HG02938 (cell line): Measurements from ENCODE around the gene OSBP.

ENCODE experiments used
- ATAC-seq: cut with Tn5 transposase; IDR thresholded peaks from one replicate; pipeline ENCODE4 v1.9.1; 2021; ENCODE audit warnings: mild to moderate bottlenecking, moderate library complexity; ENCODE audit not compliant: unreplicated experiment

Gene OSBP

DNA sequence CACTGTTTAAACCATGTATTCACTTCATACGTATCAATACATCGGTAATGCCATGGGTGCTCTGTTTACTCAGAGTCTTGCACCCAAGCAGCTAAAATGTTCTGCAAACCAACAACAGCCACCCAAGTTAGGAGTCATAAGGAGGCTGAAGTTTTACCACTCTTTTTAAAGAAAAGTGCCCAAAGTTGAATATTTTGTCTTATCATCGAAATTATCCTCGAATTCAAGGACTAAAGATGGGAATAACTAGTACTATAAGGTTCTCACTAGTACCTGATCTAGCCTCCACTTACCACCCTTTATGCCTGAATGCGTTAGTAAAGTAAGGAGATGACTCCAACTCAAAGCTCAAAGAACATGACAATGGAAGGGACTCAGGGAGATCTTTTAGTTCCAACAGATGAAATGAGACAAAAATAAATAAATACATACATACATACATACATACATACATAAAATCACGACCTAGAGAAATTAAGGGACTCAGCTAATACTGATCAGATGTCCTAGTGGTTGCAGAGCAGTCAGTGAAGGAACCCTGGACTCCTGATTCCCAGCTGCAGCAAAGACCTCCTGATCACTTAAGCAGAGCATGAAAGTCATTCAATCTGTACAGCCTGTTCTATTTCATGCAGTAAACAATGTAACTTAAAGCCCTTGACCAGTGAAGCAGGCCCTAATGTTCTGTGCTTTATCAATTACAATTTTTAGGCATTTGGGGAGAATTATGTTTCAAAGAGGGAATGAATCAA is 7.7 kb downstream of the OSBP start:
- ATAC-seq, result no peak

DNA sequence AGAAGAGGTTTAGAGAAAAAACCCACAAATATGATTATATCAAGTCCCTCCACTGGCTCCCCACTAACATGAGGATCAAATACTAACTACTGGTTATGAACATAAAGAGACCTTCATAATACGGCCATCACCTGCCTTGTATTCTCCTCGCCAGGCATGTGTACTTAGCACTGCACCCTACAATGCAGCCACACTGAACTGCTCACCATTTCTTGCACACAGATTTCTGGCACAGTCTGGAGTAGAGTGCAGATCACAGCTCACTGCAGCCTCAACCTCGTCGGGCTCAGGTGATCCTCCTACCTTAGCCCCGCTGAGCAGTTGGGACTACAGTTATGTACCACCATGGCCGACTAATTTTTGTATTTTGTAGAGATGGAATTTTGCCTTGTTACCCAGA is 13.1 kb downstream of the OSBP start:
- no peak for ATAC-seq

DNA sequence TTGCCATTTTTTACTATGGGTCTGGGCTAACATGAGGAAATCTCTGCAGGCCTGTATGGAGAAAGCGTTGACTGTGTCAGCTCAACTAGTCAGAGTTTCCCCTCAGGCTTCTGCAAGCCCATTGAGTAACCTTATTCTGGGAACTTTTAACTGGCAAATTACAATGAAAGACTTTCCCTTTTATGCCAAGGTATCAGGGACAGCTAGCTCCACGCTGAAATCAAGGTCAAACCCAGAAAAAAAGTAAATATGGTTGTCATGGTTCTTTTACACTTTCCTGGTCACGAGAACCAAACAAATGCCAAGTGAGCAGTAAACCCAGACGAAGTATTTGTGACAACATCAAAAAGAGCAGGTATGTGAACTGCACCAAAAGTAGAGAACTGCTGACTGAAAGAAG is 13.8 kb downstream of the OSBP start:
- no peak for ATAC-seq

DNA sequence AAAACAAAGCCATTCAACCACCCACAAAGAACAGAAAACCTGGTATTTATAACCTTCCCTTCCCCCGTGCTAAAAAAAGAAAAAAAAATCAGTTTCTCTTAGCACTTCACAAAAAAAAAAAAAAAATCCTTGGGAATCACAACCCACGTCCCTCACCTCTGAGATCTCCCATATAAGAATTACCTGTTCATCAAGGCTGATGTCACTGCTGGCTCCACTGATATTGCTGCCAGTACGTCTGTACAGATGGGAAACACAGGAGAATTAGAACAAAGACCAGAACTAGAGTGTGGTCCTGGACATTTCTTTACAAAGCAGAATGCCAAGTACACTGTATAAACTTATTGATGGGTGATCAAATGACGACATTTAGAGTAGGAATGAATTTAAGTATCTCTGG is 14.9 kb downstream of the OSBP start:
- no peak for ATAC-seq

DNA sequence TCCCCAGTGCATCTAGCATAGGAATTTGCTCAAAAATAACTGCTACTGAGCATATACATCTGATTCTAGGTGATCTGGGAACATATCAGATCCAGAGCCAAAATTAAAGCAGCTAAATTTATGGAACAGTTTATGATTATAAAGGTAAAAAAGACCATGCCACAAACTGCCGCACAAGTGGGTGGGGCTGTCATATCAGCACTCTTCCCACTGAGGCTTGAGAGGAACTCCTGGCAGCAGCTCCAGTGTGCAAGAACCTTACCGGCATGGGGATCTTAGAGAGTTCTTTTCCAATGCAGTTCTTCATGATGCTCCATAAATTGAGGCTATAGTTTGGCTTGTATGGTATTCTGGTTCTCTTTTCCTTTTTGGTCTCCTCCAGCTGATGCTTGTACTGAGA is 15.3 kb downstream of the OSBP start:
- ATAC-seq, result no peak

DNA sequence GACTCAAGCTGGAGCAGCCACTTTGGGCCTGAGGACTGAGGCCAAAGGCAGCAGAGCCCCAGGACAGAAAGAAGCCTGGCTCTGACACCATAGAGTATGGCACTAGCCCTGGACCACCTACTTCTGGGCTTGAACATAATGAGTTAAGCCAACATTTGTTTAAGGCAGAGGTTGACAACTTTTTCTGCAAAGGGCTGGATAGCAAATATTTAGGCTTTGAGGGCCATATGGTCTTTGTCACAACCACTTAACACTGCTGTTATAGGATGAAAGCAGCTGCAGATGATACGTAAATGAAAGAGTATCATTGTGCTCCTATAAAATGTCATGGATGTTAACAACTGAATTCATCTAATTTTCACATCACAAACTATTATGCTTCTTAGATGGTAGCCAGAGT is 16.6 kb downstream of the OSBP start:
- ATAC-seq, result no peak

DNA sequence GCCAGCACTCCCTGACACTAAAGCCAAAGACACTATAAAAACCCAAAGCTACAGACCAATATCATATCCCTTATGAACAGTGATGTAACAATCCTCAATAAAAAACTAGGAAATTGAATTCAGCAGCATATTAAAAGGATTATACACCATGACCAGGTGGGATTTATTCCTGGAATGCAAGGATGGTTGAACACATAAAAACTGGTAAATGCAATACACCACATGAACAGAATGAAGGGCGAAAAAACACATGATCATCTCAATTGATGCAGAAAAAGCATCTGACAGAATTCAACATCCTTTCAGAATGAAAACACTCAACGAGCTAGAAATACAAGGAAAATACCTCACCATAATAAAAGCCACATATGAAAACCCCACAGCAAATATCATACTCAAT is 31.3 kb downstream of the OSBP start:
- no peak for ATAC-seq

DNA sequence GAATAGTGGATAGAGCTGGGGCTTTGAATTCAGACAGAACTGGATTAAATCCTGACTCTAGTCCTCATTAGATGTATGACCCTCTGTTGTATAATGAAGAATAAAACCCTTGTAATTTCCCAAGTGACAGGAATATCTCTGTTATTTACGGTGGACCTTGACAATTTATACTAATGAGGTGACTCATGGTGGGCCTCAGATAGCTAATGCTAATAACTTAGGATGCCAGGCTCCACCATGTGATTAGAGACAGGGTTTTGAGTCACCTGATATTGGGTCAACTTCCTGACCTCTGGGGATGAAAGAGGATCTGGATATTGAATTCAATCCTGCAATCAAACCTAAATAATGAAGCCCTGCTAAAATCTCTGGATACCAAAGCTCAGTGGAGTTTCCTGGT is 33.6 kb downstream of the OSBP start:
- ATAC-seq, result no peak

DNA sequence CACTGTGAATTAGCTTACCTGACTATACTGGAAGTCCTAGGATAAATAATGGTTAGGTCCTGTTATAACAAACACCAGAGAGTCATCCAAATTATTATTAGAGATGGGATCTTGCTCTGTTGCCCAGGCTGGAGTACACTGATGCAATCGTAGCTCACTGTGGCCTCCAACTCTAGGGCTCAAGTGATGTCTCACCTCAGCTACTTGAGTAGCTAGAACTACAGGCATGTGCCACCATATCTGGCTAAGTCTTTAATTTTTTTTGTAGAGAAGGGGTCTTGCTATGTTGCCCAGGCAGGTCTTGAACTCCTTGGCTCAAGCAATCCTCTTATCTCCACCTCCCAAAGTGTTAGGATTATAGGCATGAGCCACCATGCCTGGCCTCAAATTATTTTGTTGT is 37.2 kb downstream of the OSBP start:
- no peak for ATAC-seq

DNA sequence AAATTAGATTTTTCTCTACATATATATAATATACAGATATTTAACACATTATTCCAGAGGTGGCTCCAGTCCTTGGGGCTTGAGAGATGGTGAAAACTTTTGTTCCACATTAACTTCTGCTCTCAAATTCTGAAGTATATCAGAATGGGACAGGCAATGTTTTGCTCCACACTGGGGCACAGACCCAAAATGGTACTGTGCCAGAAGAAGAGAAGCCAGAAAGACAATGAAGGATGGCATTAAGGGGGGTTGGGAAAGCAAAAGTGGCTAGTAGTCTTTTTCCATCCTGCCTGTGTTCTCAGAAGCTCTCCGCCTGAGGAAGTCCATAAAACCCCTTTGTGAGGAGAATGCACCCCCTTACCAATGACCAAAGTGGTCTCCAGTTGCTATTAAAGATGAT is 40.1 kb downstream of the OSBP start:
- ATAC-seq, result no peak

DNA sequence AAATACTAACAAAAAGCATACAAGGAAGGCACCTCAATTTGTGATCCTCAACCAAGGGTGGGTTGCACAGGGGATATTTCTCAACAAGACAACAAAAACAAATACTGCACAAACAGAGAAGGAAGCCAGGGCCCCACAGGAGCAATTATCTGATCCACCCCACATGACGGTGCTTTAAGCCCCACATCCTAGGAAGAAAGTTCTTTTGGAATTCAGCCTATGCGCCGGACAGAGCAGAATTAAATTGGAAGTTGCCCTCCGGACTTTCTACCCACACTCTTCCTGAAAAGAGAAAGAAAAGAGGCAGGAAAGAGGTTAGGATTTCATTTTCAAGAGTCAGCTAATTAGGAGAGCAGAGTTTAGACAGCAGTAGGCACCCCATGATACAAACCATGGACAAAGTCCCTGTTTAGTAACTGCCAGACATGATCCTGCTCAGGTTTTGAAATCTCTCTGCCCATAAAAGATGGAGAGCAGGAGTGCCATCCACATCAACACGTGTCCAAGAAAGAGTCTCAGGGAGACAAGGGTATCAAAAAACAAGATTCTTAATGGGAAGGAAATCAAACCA is 40.6 kb downstream of the OSBP start:
- no peak for ATAC-seq

DNA sequence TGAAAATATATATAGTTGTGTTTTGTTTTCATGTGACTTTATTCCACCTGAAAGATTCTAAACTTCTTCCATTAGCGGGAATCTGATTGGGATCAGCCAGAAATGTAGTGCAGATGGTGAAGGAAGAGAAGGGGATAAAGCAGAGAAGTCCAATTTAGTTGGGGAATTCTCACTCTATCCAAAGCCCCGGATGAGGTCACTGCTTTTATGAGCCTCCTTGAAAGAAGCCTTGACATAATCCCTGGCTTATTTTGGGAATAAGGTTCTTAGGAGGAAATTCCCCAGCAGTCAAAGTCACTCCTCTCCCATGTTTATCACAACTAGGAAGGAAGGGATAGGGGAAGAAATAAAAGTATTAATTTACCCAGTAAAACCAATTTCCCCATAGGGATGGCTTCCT is 41.1 kb downstream of the OSBP start:
- ATAC-seq, result no peak

DNA sequence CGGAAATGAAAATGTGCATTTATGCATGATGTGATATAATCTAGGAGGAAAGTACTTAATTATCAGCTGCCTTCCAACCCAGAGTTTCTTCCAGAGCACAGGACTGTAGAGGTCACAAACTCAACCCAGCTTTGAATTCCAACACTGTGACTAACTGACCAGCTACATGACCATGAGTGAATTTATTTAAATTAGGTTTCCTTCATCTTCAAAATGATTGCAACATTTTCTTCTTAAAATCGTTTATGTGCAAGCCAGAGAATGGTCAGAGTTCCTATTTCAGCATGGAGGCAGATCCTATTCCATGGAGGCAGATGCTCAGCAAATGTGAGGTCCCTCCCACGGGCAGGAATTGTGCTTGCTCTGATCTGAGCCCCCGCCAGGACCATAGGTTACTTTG is 42.4 kb downstream of the OSBP start:
- no peak for ATAC-seq

DNA sequence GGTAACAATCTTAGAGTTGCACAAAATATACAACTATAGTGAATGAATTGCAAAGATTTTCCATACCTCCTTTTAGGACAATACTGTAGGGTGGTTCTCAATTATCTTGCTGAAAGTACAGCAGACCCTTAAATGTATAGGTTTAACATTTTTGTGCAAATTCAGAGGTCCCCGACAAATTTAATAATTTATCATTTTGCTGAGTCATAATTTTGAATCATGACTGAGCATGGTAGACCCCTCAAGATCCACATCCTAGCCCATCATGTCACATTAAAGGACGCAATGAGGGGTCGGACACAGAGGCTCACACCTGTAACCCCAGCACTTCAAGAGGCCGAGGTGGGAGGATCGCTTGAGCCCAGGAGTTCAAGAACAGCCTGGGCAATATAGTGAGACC is 43.5 kb downstream of the OSBP start:
- no peak for ATAC-seq

DNA sequence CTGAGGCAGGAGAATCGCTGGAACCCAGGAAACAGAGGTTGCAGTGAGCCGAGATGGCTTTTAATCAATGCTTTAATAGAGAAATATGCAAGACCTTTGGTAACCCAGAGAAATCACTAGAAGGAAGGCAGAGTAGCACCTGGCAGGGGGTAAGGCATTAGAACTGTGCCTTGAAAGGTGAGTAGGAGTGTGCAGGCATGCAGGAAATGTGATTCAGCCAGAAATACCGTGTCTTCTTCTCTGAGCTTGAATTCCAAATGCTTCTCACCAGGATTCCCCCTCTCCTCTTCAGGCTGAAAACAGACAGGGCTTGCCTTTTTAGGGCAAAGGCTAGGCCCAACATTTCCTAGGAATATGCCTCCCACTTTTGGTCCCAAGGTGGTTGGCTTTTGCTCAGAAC is 53.3 kb downstream of the OSBP start:
- ATAC-seq, result no peak

DNA sequence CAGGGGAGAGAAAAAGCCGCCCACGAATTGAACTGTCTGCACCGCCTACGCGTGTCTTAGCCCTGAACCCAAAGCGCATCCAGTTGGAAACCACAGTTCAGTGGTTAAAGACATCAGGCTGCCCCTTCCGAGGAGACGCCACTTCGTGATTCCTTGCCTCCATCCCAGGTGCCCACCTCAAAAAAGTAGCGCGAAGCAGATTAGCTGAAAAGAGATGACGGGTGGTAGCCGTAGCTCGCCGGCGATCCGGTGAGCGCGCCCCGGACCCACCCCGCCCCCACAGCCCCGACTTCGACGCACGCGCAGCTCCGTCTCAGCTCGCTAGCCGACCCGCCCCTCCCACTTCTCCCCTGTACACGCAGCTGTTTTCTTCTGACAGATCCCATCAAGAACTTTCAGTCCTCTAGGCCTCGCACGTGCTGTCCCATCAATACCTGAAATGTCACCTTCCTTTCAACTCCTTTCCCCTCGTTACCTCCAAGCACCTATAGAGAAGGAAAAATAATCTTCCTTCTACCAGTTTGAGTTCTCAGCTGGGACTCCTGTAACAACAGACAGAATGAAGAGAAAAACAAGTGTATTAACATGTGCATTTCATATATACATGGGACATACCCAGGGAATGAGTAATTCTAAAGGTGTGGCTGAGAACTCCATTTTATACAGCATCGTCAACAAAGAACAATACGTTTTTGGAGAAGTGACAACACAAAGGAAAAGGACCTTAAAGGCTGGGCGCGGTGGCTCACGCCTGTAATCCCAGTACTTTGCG is 54.7 kb downstream of the OSBP start:
- ATAC-seq, result peak; percentile 41

DNA sequence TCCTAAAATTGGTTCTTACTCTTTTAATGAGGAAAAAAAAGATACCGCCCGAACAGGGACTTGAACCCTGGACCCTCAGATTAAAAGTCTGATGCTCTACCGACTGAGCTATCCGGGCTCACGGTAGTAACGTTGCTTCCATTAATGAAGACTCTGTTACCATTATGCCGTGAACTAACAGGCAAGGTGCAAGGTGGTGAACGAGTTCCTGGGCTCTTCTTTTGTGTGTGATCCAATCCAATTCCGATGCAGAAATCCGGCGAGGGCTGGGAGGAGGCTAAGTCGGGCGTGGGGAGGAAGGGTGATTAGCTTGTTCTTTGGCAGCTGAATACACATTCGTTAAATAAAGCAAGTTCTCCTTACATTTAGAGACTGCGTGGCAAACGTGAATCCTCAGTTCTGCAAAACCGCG is 55.3 kb downstream of the OSBP start:
- ATAC-seq, result peak; percentile 34

DNA sequence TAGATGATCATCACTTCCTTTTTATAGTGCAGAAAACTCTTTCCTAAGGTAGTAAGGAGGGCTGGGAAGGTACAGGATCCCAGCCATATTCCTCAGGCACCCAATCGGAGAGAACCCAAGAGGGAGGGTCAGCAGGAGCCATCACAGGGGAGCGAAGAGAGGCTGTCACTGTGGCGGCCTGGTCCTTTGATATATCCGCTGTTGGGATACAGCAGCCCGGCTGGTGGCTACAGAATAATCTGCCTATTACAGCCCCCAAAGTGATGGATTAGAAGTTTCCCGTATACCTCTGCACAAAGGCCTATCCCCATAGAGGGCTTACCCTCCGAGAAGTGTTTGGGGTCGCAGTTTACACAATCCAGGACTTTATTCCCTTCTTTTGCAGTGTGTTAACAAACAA is 55.7 kb downstream of the OSBP start:
- peak; percentile 1 for ATAC-seq

DNA sequence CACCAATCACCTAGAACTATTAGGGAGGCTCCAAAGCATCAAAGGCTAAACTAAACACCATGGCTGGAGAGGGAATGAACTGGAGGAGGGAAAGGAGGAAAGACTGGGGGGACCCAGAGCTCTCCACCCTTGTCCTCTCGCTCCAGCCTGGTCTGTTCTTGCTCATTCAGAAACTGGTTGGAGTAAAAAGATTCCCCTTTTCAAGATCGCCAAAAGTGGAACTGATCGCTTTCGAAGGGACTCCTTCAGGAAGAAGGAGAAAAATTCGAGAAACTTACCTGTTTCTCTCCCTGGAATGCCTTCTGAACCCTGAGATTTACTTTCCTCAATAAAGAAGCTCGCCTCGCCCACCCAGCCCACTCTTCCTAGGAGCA is 57.3 kb downstream of the OSBP start:
- ATAC-seq, result no peak

DNA sequence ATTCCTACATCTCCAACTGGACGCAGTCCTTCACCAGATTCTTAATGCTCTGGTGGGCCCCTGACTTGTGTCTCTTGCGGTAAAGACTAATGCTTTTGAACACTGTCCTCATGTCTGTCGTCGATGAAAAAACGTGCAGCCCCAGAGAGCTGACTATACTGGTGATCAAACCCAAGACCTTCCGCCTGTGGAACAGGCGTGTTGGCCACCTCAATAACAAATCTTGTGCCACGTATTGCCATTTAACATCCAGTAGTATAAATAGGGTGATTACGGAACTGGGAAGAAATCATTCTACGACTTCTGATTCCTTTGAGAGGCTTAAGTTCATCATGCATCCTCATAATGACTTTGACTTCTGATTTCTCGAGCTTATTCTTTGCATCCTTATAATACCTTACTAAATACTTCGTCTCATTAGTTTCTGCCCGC is 58.6 kb downstream of the OSBP start:
- ATAC-seq, result no peak

DNA sequence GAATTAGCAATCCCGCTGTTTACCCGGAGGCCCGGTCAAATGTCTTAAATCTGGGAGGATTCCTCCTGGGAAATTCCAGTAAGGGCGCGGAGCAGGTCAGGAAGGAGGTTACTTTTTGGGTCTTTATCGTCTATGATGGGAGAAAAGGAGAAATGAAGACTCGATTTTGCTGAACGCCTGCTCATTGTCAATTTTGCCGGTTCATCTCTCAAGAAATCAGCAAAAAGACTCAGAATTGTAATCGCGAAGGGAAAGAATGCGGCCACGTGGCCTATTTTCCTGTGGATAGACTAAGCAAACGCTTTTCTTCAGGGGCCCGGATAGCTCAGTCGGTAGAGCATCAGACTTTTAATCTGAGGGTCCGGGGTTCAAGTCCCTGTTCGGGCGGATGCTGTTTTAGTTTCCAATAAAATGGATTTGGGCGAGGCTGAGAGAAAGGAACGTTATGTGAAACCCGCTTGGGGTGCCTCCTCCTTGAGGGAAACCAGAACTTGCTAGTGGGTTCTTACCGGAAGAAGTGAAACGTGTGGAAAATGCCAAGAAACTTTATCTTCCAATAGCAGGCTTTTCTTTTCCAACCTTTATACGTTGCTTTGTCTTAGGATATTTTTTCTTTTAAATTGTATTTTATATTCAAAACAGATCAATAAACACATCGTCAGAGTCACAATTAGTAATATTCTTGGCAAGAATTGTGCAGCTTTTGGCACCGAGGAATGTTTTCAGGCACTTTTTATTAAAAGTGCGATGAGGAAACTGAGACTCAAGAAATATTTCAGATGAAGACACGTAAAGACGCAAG is 59.3 kb downstream of the OSBP start:
- ATAC-seq, result no peak
